ENCODE measurements around the gene CHST15.

Gene CHST15

DNA sequence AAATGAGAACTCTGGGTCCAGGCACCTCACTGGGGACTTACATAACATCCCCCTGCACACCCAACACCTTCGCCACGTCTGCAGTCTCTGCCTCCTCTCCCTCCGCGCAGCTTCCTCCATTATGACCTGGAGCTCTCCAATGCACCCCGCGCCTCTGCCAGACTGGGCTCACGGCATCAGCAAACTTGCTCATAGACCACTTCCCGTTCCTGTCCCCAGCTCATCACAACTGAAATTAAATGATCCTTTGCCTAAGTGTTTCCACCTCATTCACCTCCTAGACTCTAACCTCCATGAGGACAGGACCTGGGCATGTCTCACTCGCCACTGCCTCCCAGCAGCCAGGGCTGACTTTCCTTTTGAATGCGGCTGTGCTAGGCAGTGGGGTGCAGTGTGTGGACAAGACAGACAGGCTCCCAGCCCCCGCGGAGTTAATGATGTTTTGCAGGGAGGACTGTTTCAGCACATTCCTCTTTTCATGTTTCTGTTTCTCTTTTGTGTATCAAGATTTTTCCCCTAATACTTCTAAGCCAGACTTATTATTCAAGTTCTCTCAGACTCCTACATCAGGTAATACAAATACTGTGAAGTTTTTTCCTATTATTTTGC is 18.8 kb downstream of the CHST15 start:
- no peaks in the 10 kb centered on the region for H3K79me2 ChIP-seq (ENCODE audit: insufficient read depth, low read length)
- no peaks in the 10 kb centered on the region for H3K27me3 ChIP-seq (ENCODE audit: insufficient read depth, low read length, poor library complexity, severe bottlenecking)
- no peaks in the 10 kb centered on the region for H4K20me1 ChIP-seq (ENCODE audit: insufficient read depth, low read length, poor library complexity, severe bottlenecking)
- H3K9me2 ChIP-seq (replicated peaks; ENCODE audit: low read depth, low read length) = no peaks in the 10 kb centered on the region
- H2AFZ ChIP-seq (ENCODE audit: low read length) = no peak overlapping the region
- H3K4me3 ChIP-seq (ENCODE audit: low read length, poor library complexity, severe bottlenecking) = no peak overlapping the region
- no peak for TF ChIP-seq EZH2phosphoT487 (IDR thresholded peaks at IDR 0.05; ENCODE audit: borderline replicate concordance)
- peaks cover 38% of the 10 kb centered on the region for H3K4me1 ChIP-seq (ENCODE audit: insufficient read depth, low read length, poor library complexity, severe bottlenecking)
- H3K9ac ChIP-seq (ENCODE audit: low read depth, low read length, poor library complexity, severe bottlenecking) = no peak overlapping the region
- H3F3A ChIP-seq (ENCODE audit: low read depth) = no peaks in the 10 kb centered on the region
- H3K36me3 ChIP-seq (ENCODE audit: insufficient read depth, low read length) = no peaks in the 10 kb centered on the region
- H3K9me3 ChIP-seq (ENCODE audit: insufficient read depth, low read depth, low read length) = no peaks in the 10 kb centered on the region
- no peak overlapping the region for H3K4me2 ChIP-seq (ENCODE audit: low read depth, low read length, poor library complexity, severe bottlenecking)

DNA sequence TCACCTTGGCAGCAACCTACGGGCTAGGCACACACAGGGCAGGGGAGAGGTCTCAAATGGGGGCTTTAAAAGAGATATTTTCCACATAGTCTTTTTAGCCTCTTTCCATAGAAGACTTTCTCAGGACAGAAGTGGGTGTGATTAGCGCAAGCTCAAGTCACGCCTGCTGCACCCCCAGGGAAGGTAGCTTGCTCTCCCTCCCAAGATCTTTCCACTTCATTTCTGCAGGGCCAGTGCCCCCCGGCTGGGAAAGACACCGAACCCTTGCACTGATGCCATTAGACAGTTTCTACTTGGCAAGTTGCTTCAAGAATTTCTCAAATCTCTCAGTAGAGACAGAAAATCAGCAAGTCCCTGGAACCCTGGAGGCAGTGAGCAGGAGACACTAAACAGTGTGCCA is 19.4 kb downstream of the CHST15 start:
- Histone ChIP-seq H3K9ac (ENCODE audit: low read depth, low read length, poor library complexity, severe bottlenecking) (no peak overlapping the region), H3K27me3 (ENCODE audit: insufficient read depth, low read length, poor library complexity, severe bottlenecking) (no peaks in the 10 kb centered on the region), H2AFZ (ENCODE audit: low read length) (no peak overlapping the region), H3K4me1 (ENCODE audit: insufficient read depth, low read length, poor library complexity, severe bottlenecking) (peaks cover 32% of the 10 kb centered on the region), H3K79me2 (ENCODE audit: insufficient read depth, low read length) (no peaks in the 10 kb centered on the region), H3F3A (ENCODE audit: low read depth) (no peaks in the 10 kb centered on the region), H3K9me3 (ENCODE audit: insufficient read depth, low read depth, low read length) (no peaks in the 10 kb centered on the region), H3K4me2 (ENCODE audit: low read depth, low read length, poor library complexity, severe bottlenecking) (no peak overlapping the region), H3K4me3 (ENCODE audit: low read length, poor library complexity, severe bottlenecking) (no peak overlapping the region), H4K20me1 (ENCODE audit: insufficient read depth, low read length, poor library complexity, severe bottlenecking) (no peaks in the 10 kb centered on the region), H3K36me3 (ENCODE audit: insufficient read depth, low read length) (no peaks in the 10 kb centered on the region), H3K9me2 (replicated peaks; ENCODE audit: low read depth, low read length) (no peaks in the 10 kb centered on the region)
- TF ChIP-seq, protein P1, sequence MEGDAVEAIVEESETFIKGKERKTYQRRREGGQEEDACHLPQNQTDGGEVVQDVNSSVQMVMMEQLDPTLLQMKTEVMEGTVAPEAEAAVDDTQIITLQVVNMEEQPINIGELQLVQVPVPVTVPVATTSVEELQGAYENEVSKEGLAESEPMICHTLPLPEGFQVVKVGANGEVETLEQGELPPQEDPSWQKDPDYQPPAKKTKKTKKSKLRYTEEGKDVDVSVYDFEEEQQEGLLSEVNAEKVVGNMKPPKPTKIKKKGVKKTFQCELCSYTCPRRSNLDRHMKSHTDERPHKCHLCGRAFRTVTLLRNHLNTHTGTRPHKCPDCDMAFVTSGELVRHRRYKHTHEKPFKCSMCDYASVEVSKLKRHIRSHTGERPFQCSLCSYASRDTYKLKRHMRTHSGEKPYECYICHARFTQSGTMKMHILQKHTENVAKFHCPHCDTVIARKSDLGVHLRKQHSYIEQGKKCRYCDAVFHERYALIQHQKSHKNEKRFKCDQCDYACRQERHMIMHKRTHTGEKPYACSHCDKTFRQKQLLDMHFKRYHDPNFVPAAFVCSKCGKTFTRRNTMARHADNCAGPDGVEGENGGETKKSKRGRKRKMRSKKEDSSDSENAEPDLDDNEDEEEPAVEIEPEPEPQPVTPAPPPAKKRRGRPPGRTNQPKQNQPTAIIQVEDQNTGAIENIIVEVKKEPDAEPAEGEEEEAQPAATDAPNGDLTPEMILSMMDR (conservative IDR thresholded peaks at IDR 0.05; ENCODE audit: low read length) = no peak
- TF ChIP-seq EZH2phosphoT487 (IDR thresholded peaks at IDR 0.05; ENCODE audit: borderline replicate concordance) = no peak

DNA sequence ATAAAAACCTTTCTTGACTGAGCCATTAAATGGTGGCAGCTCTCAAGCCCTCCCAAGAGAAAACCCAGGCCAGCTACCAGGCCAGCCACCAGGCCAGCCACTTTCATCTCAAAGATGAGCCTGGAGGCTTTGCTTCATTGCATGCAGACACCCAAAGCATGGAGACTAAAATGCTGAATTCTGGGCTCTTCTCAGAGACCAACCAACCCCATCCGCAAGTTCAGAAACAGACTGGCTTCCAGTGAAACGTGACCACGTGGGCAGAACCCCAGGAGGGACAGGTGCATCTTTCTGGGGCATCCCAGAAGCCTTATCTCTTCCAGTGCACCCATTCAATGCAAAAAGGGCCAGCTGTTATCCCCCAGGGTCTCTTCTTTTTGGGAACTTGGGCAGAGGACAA is 20.9 kb downstream of the CHST15 start:
- Histone ChIP-seq H2AFZ (ENCODE audit: low read length) (no peak overlapping the region), H3K27me3 (ENCODE audit: insufficient read depth, low read length, poor library complexity, severe bottlenecking) (no peaks in the 10 kb centered on the region), H3K4me1 (ENCODE audit: insufficient read depth, low read length, poor library complexity, severe bottlenecking) (peaks cover 32% of the 10 kb centered on the region), H3K9me2 (replicated peaks; ENCODE audit: low read depth, low read length) (no peaks in the 10 kb centered on the region), H3K4me2 (ENCODE audit: low read depth, low read length, poor library complexity, severe bottlenecking) (peak overlapping the region; percentile 14), H3K9me3 (ENCODE audit: insufficient read depth, low read depth, low read length) (no peaks in the 10 kb centered on the region), H3F3A (ENCODE audit: low read depth) (no peaks in the 10 kb centered on the region), H3K36me3 (ENCODE audit: insufficient read depth, low read length) (no peaks in the 10 kb centered on the region), H3K79me2 (ENCODE audit: insufficient read depth, low read length) (no peaks in the 10 kb centered on the region), H3K9ac (ENCODE audit: low read depth, low read length, poor library complexity, severe bottlenecking) (no peak overlapping the region), H3K4me3 (ENCODE audit: low read length, poor library complexity, severe bottlenecking) (no peak overlapping the region), H4K20me1 (ENCODE audit: insufficient read depth, low read length, poor library complexity, severe bottlenecking) (no peaks in the 10 kb centered on the region)
- no peak for TF ChIP-seq EZH2phosphoT487 (IDR thresholded peaks at IDR 0.05; ENCODE audit: borderline replicate concordance)
- TF ChIP-seq, protein P1 (conservative IDR thresholded peaks at IDR 0.05; ENCODE audit: low read length) = no peak

DNA sequence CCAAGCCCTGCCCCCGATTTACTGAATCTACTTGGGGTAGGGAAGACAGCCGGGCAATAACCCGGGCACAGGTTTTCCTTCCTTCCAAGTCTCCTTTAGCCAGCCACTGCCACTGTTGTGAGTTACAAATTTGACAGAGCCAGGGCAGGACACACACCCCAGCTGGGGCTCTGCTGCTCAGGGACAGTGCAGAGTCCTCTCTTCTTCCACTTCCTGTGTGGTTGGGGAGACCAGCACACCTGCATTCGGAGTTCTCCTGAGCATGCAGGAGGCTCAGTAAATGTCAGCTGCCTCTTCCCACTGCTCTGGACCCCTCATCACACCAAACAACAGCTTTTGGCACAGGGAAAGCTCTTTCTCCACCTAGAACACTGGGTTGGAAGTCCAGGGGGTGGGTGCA is 21.3 kb downstream of the CHST15 start:
- Histone ChIP-seq H4K20me1 (ENCODE audit: insufficient read depth, low read length, poor library complexity, severe bottlenecking) (no peaks in the 10 kb centered on the region), H3F3A (ENCODE audit: low read depth) (no peaks in the 10 kb centered on the region), H3K27me3 (ENCODE audit: insufficient read depth, low read length, poor library complexity, severe bottlenecking) (no peaks in the 10 kb centered on the region), H3K9me3 (ENCODE audit: insufficient read depth, low read depth, low read length) (no peaks in the 10 kb centered on the region), H3K4me1 (ENCODE audit: insufficient read depth, low read length, poor library complexity, severe bottlenecking) (peaks cover 32% of the 10 kb centered on the region), H3K36me3 (ENCODE audit: insufficient read depth, low read length) (no peaks in the 10 kb centered on the region), H3K79me2 (ENCODE audit: insufficient read depth, low read length) (no peaks in the 10 kb centered on the region), H3K4me3 (ENCODE audit: low read length, poor library complexity, severe bottlenecking) (no peak overlapping the region), H2AFZ (ENCODE audit: low read length) (no peak overlapping the region), H3K9ac (ENCODE audit: low read depth, low read length, poor library complexity, severe bottlenecking) (no peak overlapping the region), H3K4me2 (ENCODE audit: low read depth, low read length, poor library complexity, severe bottlenecking) (peak overlapping the region; percentile 14), H3K9me2 (replicated peaks; ENCODE audit: low read depth, low read length) (no peaks in the 10 kb centered on the region)
- no peak for TF ChIP-seq EZH2phosphoT487 (IDR thresholded peaks at IDR 0.05; ENCODE audit: borderline replicate concordance)
- TF ChIP-seq, protein P1 (conservative IDR thresholded peaks at IDR 0.05; ENCODE audit: low read length) = no peak

All from Loucy (cell line).